Gastroesophageal sphincter (tissue), 4 donors: ENCODE results near the gene DDX31. TPM values are rescaled to one million over a fixed set of nuclear protein-coding genes. Genes with fewer than 3 reads are reported as not detected.

Experiments used
- ATAC-seq: fragments of 150-250 bp; one replicate; pipeline ENCODE4 v1.9.1; 2016; ENCODE audit warnings: mild to moderate bottlenecking, moderate library complexity
- H3K27ac ChIP-seq, 4 donors: fragments of 200-600 bp; sonication (generic) in 3 of 4; 1 replicate in 3 of 4; 2 replicates in 1 of 4; pipeline ENCODE4 v1.5.1; 2016 to 2019
- H3K27me3 ChIP-seq: fragments of 200-600 bp; sonication (generic); one replicate; pipeline ENCODE4 v1.5.1; 2019
- H3K36me3 ChIP-seq, 2 donors: fragments of 200-600 bp; sonication (generic); one replicate each; pipeline ENCODE4 v1.5.1; 2019; ENCODE audit warnings: control low read depth in 1 of 2
- H3K4me1 ChIP-seq, 3 donors: fragments of 200-600 bp; sonication (generic); 1 replicate in 2 of 3; 2 replicates in 1 of 3; pipeline ENCODE4 v1.5.1; 2016 to 2019; ENCODE audit warnings: control low read depth in 2 of 3
- H3K4me3 ChIP-seq, 2 donors: fragments of 200-600 bp; sonication (generic); one replicate each; pipeline ENCODE4 v1.5.1; 2019; ENCODE audit warnings: mild to moderate bottlenecking in 1 of 2, moderate library complexity in 1 of 2
- H3K9me3 ChIP-seq, 3 donors: fragments of 200-600 bp; sonication (generic); one replicate each; pipeline ENCODE4 v1.5.1; 2017 to 2019; ENCODE audit warnings: control low read depth in 2 of 3
- EP300 ChIP-seq: sonication (generic); formaldehyde crosslinking; IDR thresholded peaks from one replicate; pipeline ENCODE4 v1.6.1; 2017; ENCODE audit warnings: antibody characterized with exemption, mild to moderate bottlenecking
- POLR2A ChIP-seq, 2 donors: fragments of 450-650 bp; IDR thresholded peaks; one replicate each; pipeline ENCODE4 v1.6.1; 2017; ENCODE audit warnings: antibody characterized with exemption in 2 of 2, mild to moderate bottlenecking in 2 of 2, moderate library complexity in 1 of 2
- POLR2AphosphoS5 ChIP-seq: sonication (generic); formaldehyde crosslinking; IDR thresholded peaks from one replicate; pipeline ENCODE4 v1.6.1; 2017; ENCODE audit warnings: antibody characterized with exemption
- WGBS, 2 donors: methylation state at CpG; one replicate each; pipeline ENCODE4 v1.1.5; 2018; ENCODE audit warnings: low coverage in 1 of 2; 5-methylcytosine and 5-hydroxymethylcytosine counted together
- total RNA-seq, 4 donors: library from RNA; depleted of rRNA; stranded (reverse); fragments of >200 nt; gene quantifications; one replicate each; pipeline ENCODE4 v1.1.0, GENCODE V29; 2016
- TF ChIP-seq, protein P1 (sequence below), 4 experiments: fragments of 200-600 bp in 2 of 4; fragments of 450-650 bp in 2 of 4; sonication (generic) in 1 of 4; IDR thresholded peaks; one replicate each; pipeline ENCODE4 v1.5.1; 2017 to 2019; ENCODE audit warnings: antibody characterized with exemption in 4 of 4, mild to moderate bottlenecking in 2 of 4, moderate library complexity in 2 of 4

DDX31 gene
- total RNA-seq, 4 donors from 2014 or later: 8.3 to 10.3 (median 9.3) TPM

DNA sequence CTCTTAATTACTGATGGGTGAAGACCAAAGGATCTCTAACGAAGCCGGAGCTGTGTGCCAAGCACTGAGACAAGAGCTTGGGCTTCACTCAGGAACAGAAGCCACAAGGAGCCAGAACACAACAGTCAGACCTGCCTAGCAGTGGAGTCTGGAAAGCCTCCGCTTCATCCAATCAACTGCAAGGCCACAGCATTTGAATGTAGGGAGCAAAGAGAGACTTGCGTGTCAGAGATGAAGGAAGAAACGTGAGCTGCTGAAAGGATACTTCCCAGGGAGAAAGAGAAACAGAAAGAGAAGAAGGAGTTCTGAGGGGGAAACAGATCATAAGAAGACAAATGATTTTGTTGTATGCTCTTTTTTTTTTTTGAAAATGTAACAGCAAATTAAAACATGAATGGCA is 43.5 kb downstream of the DDX31 start:
- Histone ChIP-seq H3K4me1 (no peaks in the 10 kb centered on the region), H3K36me3 (peaks cover 0 to 94% of the 10 kb centered on the region in 2 donors), H3K9me3 (no peaks in the 10 kb centered on the region), H3K4me3 (no peak overlapping the region), H3K27me3 (no peaks in the 10 kb centered on the region), H3K27ac (no peak overlapping the region)
- 90 to 94% methylated on average over 3 of the region's 5 CpGs for WGBS, 2 donors
- TF ChIP-seq, protein P1, sequence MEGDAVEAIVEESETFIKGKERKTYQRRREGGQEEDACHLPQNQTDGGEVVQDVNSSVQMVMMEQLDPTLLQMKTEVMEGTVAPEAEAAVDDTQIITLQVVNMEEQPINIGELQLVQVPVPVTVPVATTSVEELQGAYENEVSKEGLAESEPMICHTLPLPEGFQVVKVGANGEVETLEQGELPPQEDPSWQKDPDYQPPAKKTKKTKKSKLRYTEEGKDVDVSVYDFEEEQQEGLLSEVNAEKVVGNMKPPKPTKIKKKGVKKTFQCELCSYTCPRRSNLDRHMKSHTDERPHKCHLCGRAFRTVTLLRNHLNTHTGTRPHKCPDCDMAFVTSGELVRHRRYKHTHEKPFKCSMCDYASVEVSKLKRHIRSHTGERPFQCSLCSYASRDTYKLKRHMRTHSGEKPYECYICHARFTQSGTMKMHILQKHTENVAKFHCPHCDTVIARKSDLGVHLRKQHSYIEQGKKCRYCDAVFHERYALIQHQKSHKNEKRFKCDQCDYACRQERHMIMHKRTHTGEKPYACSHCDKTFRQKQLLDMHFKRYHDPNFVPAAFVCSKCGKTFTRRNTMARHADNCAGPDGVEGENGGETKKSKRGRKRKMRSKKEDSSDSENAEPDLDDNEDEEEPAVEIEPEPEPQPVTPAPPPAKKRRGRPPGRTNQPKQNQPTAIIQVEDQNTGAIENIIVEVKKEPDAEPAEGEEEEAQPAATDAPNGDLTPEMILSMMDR (IDR thresholded peaks at IDR 0.05): no peak
- TF ChIP-seq POLR2A (IDR thresholded peaks at IDR 0.05): no peak
- no peak for ATAC-seq

DNA sequence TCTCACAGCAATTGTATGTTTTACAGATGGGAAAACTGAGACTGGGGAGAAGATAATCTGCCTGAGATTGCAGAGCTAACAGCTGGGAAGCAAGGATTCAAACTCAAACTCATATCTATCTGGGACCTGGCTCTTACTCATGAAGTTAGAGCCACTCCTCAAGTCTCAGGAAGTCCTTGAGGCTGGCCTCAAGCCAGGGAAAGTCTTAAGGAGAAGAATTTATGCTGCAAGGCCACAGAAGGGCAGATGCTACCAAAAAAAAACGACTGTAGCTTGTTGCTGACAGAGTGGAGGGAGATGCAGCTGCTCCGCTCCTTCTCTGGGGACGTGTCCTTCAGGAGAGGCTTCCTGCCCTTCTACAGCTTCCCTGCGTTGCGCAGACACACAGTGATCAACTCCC is 47.6 kb downstream of the DDX31 start:
- Histone ChIP-seq H3K36me3 (peaks cover 0 to 80% of the 10 kb centered on the region in 2 donors), H3K27ac (no peak overlapping the region), H3K9me3 (no peaks in the 10 kb centered on the region), H3K4me3 (no peak overlapping the region), H3K4me1 (peaks cover 0 to 5% (median 0%) of the 10 kb centered on the region in 3 donors), H3K27me3 (no peaks in the 10 kb centered on the region)
- ATAC-seq: no peak
- 0 to 52% methylated on average over 1 to 5 of the region's 5 CpGs for WGBS, 2 donors
- no peak for TF ChIP-seq POLR2A (IDR thresholded peaks at IDR 0.05)

DNA sequence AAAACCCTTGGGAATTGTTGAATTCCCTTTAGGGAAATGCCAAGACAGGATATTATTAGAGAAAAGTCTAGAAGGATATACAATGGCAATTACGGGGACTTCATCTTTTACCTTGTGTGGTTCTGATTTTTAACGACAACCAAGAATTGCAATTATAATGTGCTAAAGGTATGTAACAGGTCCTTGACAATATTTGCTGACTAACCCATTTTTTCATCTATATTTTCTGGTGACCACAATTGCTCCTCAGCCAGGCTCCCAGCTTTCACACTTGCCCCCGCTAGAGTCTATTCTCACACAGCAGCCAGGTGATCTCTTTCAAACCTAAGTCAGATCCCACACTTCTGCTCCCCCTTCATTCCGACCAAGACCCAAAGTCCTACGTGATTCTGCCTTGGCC is 53.1 kb downstream of the DDX31 start:
- WGBS, 2 donors: 90 to 100% methylated on average over 4 to 5 of the region's 5 CpGs
- no peak for ATAC-seq
- H3K36me3 ChIP-seq: peaks cover 0 to 83% of the 10 kb centered on the region in 2 donors
- H3K4me1 ChIP-seq: peaks cover 0 to 5% (median 0%) of the 10 kb centered on the region in 3 donors
- no peak overlapping the region for H3K4me3 ChIP-seq
- no peaks in the 10 kb centered on the region for H3K9me3 ChIP-seq
- H3K27ac ChIP-seq: no peak overlapping the region
- no peaks in the 10 kb centered on the region for H3K27me3 ChIP-seq
- TF ChIP-seq EP300 (no peak), POLR2AphosphoS5 (no peak), POLR2A (IDR thresholded peaks at IDR 0.05) (no peak)
- TF ChIP-seq, protein P1 (IDR thresholded peaks at IDR 0.05): no peak

DNA sequence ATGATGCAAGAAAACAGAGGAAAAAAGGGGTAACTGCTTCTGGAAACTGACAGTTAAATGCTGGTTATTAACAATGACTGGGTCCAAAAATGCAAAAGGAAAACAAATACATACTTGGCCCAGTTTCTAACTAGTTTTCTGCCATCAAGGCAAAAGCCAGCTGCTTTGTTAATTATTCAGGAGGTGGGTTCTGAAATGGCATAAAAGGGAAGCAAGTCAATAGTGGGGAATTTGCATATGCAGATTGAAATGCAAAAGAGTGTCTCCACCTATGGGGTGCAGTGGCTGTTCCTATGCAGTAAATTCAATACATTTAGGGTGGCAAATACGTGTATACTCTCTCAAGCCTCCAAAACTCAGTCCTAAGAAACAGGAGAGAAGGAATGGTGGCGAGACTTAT is 54.0 kb downstream of the DDX31 start:
- WGBS, 2 donors: 85 to 87% methylated on average over 2 of the region's 2 CpGs
- ATAC-seq: no peak
- TF ChIP-seq, protein P1 (IDR thresholded peaks at IDR 0.05): no peak
- TF ChIP-seq POLR2A (IDR thresholded peaks at IDR 0.05) (no peak), EP300 (no peak), POLR2AphosphoS5 (no peak)
- H3K9me3 ChIP-seq: no peaks in the 10 kb centered on the region
- H3K4me3 ChIP-seq: no peak overlapping the region
- H3K36me3 ChIP-seq: peaks cover 0 to 86% of the 10 kb centered on the region in 2 donors
- H3K27me3 ChIP-seq: no peaks in the 10 kb centered on the region
- peaks cover 0 to 5% (median 0%) of the 10 kb centered on the region in 3 donors for H3K4me1 ChIP-seq
- H3K27ac ChIP-seq: no peak overlapping the region

DNA sequence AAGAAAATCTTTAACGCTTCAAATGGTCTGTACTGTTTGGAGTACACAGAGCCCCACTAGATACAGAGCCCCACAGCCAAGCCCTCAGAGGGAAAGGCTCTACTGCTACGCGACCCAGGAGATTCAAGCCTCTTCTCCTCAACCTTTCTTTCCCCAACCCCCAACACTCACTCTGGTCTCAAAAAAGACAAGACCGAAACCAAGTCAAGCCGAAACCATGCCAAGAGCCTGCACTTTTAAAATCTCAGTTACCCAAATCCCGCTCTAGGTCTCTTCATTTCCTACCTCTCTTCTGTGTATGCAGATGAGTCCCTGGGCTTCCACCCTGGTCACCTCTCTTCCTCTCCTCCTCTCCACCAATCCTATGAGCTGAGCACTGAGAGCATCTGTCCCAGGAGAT is 55.5 kb downstream of the DDX31 start:
- WGBS, 2 donors: 70 to 88% methylated on average over 4 to 6 of the region's 6 CpGs
- H3K36me3 ChIP-seq: peaks cover 0 to 98% of the 10 kb centered on the region in 2 donors

More for the DNA sequence above, 55.5 kb downstream of the DDX31 start:
- TF ChIP-seq EP300 (no peak), POLR2A (IDR thresholded peaks at IDR 0.05) (no peak), POLR2AphosphoS5 (no peak)
- TF ChIP-seq, protein P1 (IDR thresholded peaks at IDR 0.05): no peak
- Histone ChIP-seq H3K9me3 (no peaks in the 10 kb centered on the region), H3K27ac (no peak overlapping the region), H3K27me3 (no peaks in the 10 kb centered on the region), H3K4me3 (no peak overlapping the region), H3K4me1 (no peaks in the 10 kb centered on the region)
- ATAC-seq: no peak
